Trophoblast cell (in vitro differentiated cells and primary cell): ENCODE measurements around the gene DICER1.

Source experiments
- DNase-seq, 2 donors: peaks; one replicate each; pipeline ENCODE4 v3.0.0-alpha.2; 2016
- H2AFZ ChIP-seq: 2 replicates; pipeline ENCODE4 v1.6.1; 2013; ENCODE audit warnings: low read length, moderate library complexity, mild to moderate bottlenecking; ENCODE audit not compliant: insufficient read depth, poor library complexity
- H2AK5ac ChIP-seq: 2 replicates; pipeline ENCODE4 v1.6.1; 2013; ENCODE audit warnings: mild to moderate bottlenecking, low read length
- H2BK120ac ChIP-seq: 2 replicates; pipeline ENCODE4 v1.6.1; 2013; ENCODE audit warnings: low read length, mild to moderate bottlenecking, moderate library complexity; ENCODE audit not compliant: insufficient read depth, poor library complexity
- H2BK12ac ChIP-seq: 2 replicates; pipeline ENCODE4 v1.6.1; 2013; ENCODE audit warnings: mild to moderate bottlenecking, low read length, moderate library complexity
- H2BK5ac ChIP-seq: 2 replicates; pipeline ENCODE4 v1.6.1; 2013; ENCODE audit warnings: low read length, low read depth, moderate library complexity, mild to moderate bottlenecking; ENCODE audit not compliant: poor library complexity
- H3K14ac ChIP-seq: 2 replicates; pipeline ENCODE4 v1.6.1; 2013; ENCODE audit warnings: mild to moderate bottlenecking, low read length
- H3K18ac ChIP-seq: 2 replicates; pipeline ENCODE4 v1.6.1; 2013; ENCODE audit warnings: mild to moderate bottlenecking, low read length
- H3K23ac ChIP-seq: 2 replicates; pipeline ENCODE4 v1.6.1; 2013; ENCODE audit warnings: low read length
- H3K27ac ChIP-seq: 2 replicates; pipeline ENCODE4 v1.5.1; 2013; ENCODE audit warnings: low read depth, mild to moderate bottlenecking, inconsistent platforms, low read length, moderate library complexity
- H3K27me3 ChIP-seq: 2 replicates; pipeline ENCODE4 v1.6.1; 2013; ENCODE audit warnings: inconsistent platforms, mild to moderate bottlenecking, low read length, moderate library complexity; ENCODE audit not compliant: insufficient read depth
- H3K36me3 ChIP-seq, 2 experiments: 1 replicate in 1 of 2; 2 replicates in 1 of 2; pipeline ENCODE4 v1.6.1; 2013; ENCODE audit warnings: low read length in 2 of 2, mild to moderate bottlenecking in 2 of 2, moderate library complexity in 1 of 2; ENCODE audit not compliant: insufficient read depth in 2 of 2, control insufficient read depth in 1 of 2
- H3K4ac ChIP-seq: 2 replicates; pipeline ENCODE4 v1.6.1; 2013; ENCODE audit warnings: low read depth, mild to moderate bottlenecking, low read length, moderate library complexity
- H3K4me1 ChIP-seq, 2 experiments: 1 replicate in 1 of 2; 2 replicates in 1 of 2; pipeline ENCODE4 v1.6.1; 2013; ENCODE audit warnings: low read length in 2 of 2, mild to moderate bottlenecking in 2 of 2, moderate library complexity in 1 of 2; ENCODE audit not compliant: insufficient read depth in 2 of 2, control insufficient read depth in 1 of 2
- H3K4me2 ChIP-seq: 2 replicates; pipeline ENCODE4 v1.6.1; 2013; ENCODE audit warnings: inconsistent platforms, mild to moderate bottlenecking, low read length, moderate library complexity
- H3K4me3 ChIP-seq: 2 replicates; pipeline ENCODE4 v1.5.1; 2013; ENCODE audit warnings: mild to moderate bottlenecking, low read depth, low read length, inconsistent platforms
- H3K79me1 ChIP-seq: one replicate; pipeline ENCODE4 v1.6.1; 2013; ENCODE audit warnings: low read length
- H3K79me2 ChIP-seq: 2 replicates; pipeline ENCODE4 v1.6.1; 2013; ENCODE audit warnings: low read length, mild to moderate bottlenecking; ENCODE audit not compliant: control insufficient read depth, insufficient read depth, poor library complexity
- H3K9ac ChIP-seq: 2 replicates; pipeline ENCODE4 v1.6.1; 2013; ENCODE audit warnings: mild to moderate bottlenecking, low read length
- H3K9me3 ChIP-seq: 2 replicates; pipeline ENCODE4 v1.6.1; 2013; ENCODE audit warnings: low read depth, mild to moderate bottlenecking, control low read depth, inconsistent platforms, low read length; ENCODE audit not compliant: insufficient read depth
- H4K12ac ChIP-seq: 2 replicates; pipeline ENCODE4 v1.6.1; 2013; ENCODE audit warnings: low read depth, mild to moderate bottlenecking, low read length, moderate library complexity
- H4K8ac ChIP-seq: 2 replicates; pipeline ENCODE4 v1.6.1; 2013; ENCODE audit warnings: low read depth, mild to moderate bottlenecking, low read length, moderate library complexity
- H4K91ac ChIP-seq: one replicate; pipeline ENCODE4 v1.6.1; 2013; ENCODE audit warnings: low read depth, mild to moderate bottlenecking, low read length, moderate library complexity
- WGBS: extraction: QIAGEN DNeasy Blood & Tissue Kit; methylation state at CpG from one replicate; pipeline ENCODE4 v1.1.7; 2013; ENCODE audit warnings: missing lambda C conversion rate; ENCODE audit not compliant: insufficient read length, insufficient coverage; ENCODE audit errors: extremely low coverage; 5-methylcytosine and 5-hydroxymethylcytosine counted together

Gene DICER1

GRCh38 chr14:95069018-95069417 is 88.3 kb downstream of the DICER1 start:
- Histone ChIP-seq H2AK5ac (no peak overlapping the region), H3K4me2 (no peak overlapping the region), H3K36me3 (no peaks in the 10 kb centered on the region), H2AFZ (no peak overlapping the region), H2BK12ac (no peak overlapping the region), H4K12ac (no peak overlapping the region), H3K27ac (no peak overlapping the region), H2BK120ac (no peak overlapping the region), H3K23ac (no peak overlapping the region), H3K4me3 (no peak overlapping the region), H3K27me3 (no peaks in the 10 kb centered on the region), H3K18ac (no peak overlapping the region), H3K9me3 (no peaks in the 10 kb centered on the region), H3K9ac (no peak overlapping the region), H4K91ac (no peak overlapping the region), H2BK5ac (no peak overlapping the region), H3K79me1 (no peaks in the 10 kb centered on the region), H3K4ac (no peak overlapping the region), H3K4me1 (no peaks in the 10 kb centered on the region), H4K8ac (no peak overlapping the region), H3K14ac (no peak overlapping the region), H3K79me2 (no peaks in the 10 kb centered on the region)
- WGBS, result no CpG with 5 or more reads among the region's 7 CpGs
- no peak for DNase-seq

- no peak overlapping the region for H2BK12ac ChIP-seq
- no peaks in the 10 kb centered on the region for H3K79me2 ChIP-seq
- no peak overlapping the region for H3K4me3 ChIP-seq
- no peak overlapping the region for H2AK5ac ChIP-seq
- H4K91ac ChIP-seq, result no peak overlapping the region
- H3K9ac ChIP-seq, result no peak overlapping the region
- H4K12ac ChIP-seq, result no peak overlapping the region
- DNase-seq, result no peak
- H3K27ac ChIP-seq, result no peak overlapping the region
- WGBS, result no CpG with 5 or more reads among the region's 8 CpGs
- no peak overlapping the region for H3K14ac ChIP-seq
- H3K4me2 ChIP-seq, result no peak overlapping the region
- no peak overlapping the region for H2BK5ac ChIP-seq
- no peak overlapping the region for H2BK120ac ChIP-seq
- no peak overlapping the region for H3K4ac ChIP-seq
- H3K9me3 ChIP-seq, result no peaks in the 10 kb centered on the region
- no peaks in the 10 kb centered on the region for H3K27me3 ChIP-seq
- no peaks in the 10 kb centered on the region for H3K36me3 ChIP-seq
- no peak overlapping the region for H3K23ac ChIP-seq
- no peak overlapping the region for H3K18ac ChIP-seq
- no peak overlapping the region for H2AFZ ChIP-seq
- no peaks in the 10 kb centered on the region for H3K4me1 ChIP-seq
- no peak overlapping the region for H4K8ac ChIP-seq
- H3K79me1 ChIP-seq, result no peaks in the 10 kb centered on the region
Measured at GRCh38 chr14:95068521-95068920, 88.8 kb downstream of the DICER1 start.

GRCh38 chr14:95068080-95068479 is 89.2 kb downstream of the DICER1 start:
- Histone ChIP-seq H3K27me3 (no peaks in the 10 kb centered on the region), H3K79me1 (no peaks in the 10 kb centered on the region), H3K18ac (no peak overlapping the region), H3K4ac (no peak overlapping the region), H2AFZ (no peak overlapping the region), H2AK5ac (no peak overlapping the region), H2BK5ac (no peak overlapping the region), H4K12ac (no peak overlapping the region), H4K91ac (no peak overlapping the region), H3K9me3 (no peaks in the 10 kb centered on the region), H3K4me2 (no peak overlapping the region), H2BK12ac (no peak overlapping the region), H2BK120ac (no peak overlapping the region), H3K36me3 (no peaks in the 10 kb centered on the region), H4K8ac (no peak overlapping the region), H3K4me3 (peak overlapping the region; percentile 19), H3K14ac (no peak overlapping the region), H3K4me1 (no peaks in the 10 kb centered on the region), H3K79me2 (no peaks in the 10 kb centered on the region), H3K9ac (no peak overlapping the region), H3K27ac (no peak overlapping the region), H3K23ac (no peak overlapping the region)
- DNase-seq, result no peak
- WGBS, result no CpG with 5 or more reads among the region's 10 CpGs

GRCh38 chr14:95067526-95067925 is 89.8 kb downstream of the DICER1 start:
- H2BK12ac ChIP-seq, result no peak overlapping the region
- H3K14ac ChIP-seq, result no peak overlapping the region
- no peak overlapping the region for H3K4me2 ChIP-seq
- H4K12ac ChIP-seq, result no peak overlapping the region
- H2BK120ac ChIP-seq, result no peak overlapping the region
- H2AFZ ChIP-seq, result no peak overlapping the region
- H2AK5ac ChIP-seq, result no peak overlapping the region
- H4K91ac ChIP-seq, result no peak overlapping the region
- no peaks in the 10 kb centered on the region for H3K79me1 ChIP-seq
- H3K9ac ChIP-seq, result no peak overlapping the region
- H3K79me2 ChIP-seq, result no peaks in the 10 kb centered on the region
- no peaks in the 10 kb centered on the region for H3K27me3 ChIP-seq
- H3K4me3 ChIP-seq, result no peak overlapping the region
- H3K18ac ChIP-seq, result no peak overlapping the region
- H3K36me3 ChIP-seq, result no peaks in the 10 kb centered on the region
- no peak overlapping the region for H3K4ac ChIP-seq
- H3K23ac ChIP-seq, result no peak overlapping the region
- H3K9me3 ChIP-seq, result no peaks in the 10 kb centered on the region
- H3K4me1 ChIP-seq, result no peaks in the 10 kb centered on the region
- no peak overlapping the region for H2BK5ac ChIP-seq
- WGBS, result no CpG with 5 or more reads among the region's 4 CpGs
- H4K8ac ChIP-seq, result no peak overlapping the region
- no peak overlapping the region for H3K27ac ChIP-seq
- DNase-seq, result no peak
